ENCODE data around the gene RSPRY1.
A peak's percentile ranks its signal among the peaks of the same experiment; 100 is the strongest.

Gene RSPRY1

DNA sequence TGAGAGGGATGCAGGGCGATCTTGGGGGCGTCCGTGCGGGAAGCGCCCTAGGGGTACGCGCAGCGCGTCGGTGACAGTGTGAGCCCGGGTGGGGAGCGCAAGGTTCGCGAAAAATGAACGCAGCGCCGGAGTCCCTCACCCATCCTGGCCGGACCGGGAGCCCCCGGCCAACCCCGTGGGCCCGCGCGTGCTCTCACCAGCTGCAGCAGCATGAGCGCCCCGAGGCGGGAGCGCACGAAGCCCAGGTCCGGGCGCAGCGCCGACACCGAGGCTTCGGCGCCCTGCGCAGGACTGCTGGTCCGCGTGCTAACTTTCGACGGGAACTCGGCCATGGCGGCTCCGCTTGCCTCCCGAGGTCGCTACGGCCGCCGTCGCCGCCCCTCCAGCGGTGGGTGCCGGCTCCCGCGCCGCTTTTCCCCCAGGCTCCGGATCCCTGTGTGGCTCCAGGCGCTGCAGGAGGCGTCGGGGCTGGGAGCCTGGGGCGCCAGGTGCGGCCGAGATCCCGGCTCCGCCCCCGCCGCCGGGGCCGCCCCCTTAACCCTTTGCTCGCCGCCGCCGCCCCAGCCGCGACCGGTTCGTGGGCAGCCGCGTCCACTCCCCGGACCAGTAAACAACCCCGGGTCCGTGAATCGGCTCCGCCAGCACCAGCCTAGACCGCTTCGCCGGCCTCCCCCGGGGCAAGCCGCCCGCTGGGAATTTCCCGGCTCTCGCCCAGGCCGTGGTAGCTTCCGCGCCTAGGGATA is 98.3 kb downstream of the RSPRY1 start, which contains the start of gene PLLP:
TSS of gene PLLP (minus strand) at position 464 of the 743 bp plus-strand sequence. CDS start at position 332, 132 bp downstream.
- H3K4me3 ChIP-seq (ENCODE audit: low read length) = peak within 1 kb of the TSS; percentile 73
- H3K9me3 ChIP-seq (ENCODE audit: control insufficient read depth, low read depth, low read length) = no peaks in the 10 kb centered on the region
- H3K27me3 ChIP-seq (ENCODE audit: control insufficient read depth, insufficient read depth, low read length) = peaks cover 36% of the 10 kb centered on the region
- H3K36me3 ChIP-seq (ENCODE audit: control insufficient read depth, low read depth, low read length) = no peaks in the 10 kb centered on the region
- H3K9ac ChIP-seq (ENCODE audit: low read length) = no peak within 1 kb of the TSS
- H3K27ac ChIP-seq (ENCODE audit: low read length) = no peak within 1 kb of the TSS
- H3K4me1 ChIP-seq (ENCODE audit: control insufficient read depth, low read depth, low read length) = no peaks in the 10 kb centered on the region

DNA sequence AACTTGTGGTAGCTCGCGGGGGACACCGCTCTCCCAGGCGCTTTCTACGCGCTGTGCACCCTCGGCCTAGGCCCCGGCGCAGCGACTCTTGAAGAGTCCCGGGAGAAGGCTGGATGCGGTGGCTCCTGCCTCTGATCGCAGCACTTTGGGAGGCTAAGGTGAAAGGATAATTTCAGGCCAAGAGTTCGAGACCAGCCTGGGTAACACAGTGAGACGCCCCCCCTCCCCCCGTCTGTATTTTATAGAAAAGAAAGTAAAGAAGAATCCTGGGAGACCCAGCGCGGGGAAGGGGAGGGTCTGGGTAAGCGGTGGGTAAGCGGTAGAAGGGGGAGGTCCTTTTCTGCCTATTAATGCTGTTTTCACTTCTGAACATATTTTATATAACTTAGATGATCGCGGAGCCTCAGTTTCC is 98.8 kb downstream of the RSPRY1 start:
- Histone ChIP-seq H3K9ac (ENCODE audit: low read length) (no peak overlapping the region), H3K9me3 (ENCODE audit: control insufficient read depth, low read depth, low read length) (no peaks in the 10 kb centered on the region), H3K4me3 (ENCODE audit: low read length) (peak overlapping the region; percentile 73), H3K4me1 (ENCODE audit: control insufficient read depth, low read depth, low read length) (no peaks in the 10 kb centered on the region), H3K27ac (ENCODE audit: low read length) (no peak overlapping the region), H3K27me3 (ENCODE audit: control insufficient read depth, insufficient read depth, low read length) (peaks cover 36% of the 10 kb centered on the region), H3K36me3 (ENCODE audit: control insufficient read depth, low read depth, low read length) (no peaks in the 10 kb centered on the region)

DNA sequence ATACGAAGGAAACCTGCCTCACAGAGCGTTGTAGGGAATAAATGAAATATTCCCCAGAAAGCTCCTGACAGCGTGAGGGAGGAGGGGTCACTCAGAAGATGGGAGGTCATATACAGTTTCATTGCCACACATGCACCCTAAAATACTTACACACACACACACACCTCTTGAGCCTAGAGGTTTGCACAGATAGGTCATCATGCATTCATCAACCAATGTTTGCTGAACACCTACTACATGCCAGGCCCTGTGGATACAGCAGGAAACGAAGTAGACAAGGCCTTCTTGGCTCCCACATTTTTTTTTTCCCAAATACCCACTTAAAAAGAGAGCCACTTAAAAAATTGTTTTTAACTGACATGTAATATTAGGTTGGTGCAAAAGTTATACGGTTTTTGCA is 99.2 kb downstream of the RSPRY1 start:
- no peaks in the 10 kb centered on the region for H3K4me1 ChIP-seq (ENCODE audit: control insufficient read depth, low read depth, low read length)

DNA sequence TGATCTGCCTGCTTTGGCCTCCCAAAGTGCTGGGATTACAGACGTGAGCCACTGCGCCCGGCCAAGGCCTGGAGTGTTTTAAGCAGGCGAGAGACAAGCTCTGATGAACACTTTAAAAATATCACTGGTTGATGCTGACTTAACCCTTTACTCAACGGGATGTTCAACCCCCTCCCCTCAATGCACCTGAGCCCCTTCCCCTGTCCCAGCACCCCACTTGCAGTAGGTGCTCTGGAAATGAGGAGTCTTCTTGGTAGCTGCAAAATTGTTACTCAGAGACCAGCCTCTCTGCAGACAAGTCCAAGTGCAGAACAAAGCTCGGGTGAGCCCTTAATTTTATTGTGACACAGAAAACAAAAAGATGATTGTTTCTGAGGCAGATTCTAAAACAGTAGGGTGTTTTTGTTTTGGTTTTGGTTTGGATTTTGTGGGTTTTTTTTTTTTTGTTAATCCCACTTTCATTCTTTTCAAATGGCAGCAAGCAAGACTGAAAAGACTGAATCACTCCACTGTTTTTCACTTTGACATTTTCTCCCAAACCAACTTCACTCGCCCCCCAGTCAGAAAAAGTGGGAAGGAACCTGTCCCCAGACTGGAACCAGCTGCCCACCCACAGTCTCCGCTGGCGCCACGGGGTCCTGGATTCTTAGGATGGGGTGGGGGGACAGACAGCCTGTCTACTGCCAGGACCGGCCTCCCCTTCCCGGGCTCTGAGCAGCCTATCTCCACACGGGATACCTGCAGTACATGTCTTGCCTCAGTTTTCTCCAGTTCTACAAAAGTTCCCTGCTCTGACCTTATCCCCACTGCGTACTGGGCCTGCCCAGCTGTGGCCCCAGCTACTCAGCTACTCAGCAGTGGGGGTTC is 103.5 kb downstream of the RSPRY1 start:
- Histone ChIP-seq H3K27ac (ENCODE audit: low read length) (no peak overlapping the region), H3K4me3 (ENCODE audit: low read length) (no peak overlapping the region), H3K4me1 (ENCODE audit: control insufficient read depth, low read depth, low read length) (no peaks in the 10 kb centered on the region), H3K27me3 (ENCODE audit: control insufficient read depth, insufficient read depth, low read length) (peaks cover 11% of the 10 kb centered on the region), H3K36me3 (ENCODE audit: control insufficient read depth, low read depth, low read length) (no peaks in the 10 kb centered on the region), H3K9ac (ENCODE audit: low read length) (no peak overlapping the region), H3K9me3 (ENCODE audit: control insufficient read depth, low read depth, low read length) (no peaks in the 10 kb centered on the region)

More for the DNA sequence above, 99.2 kb downstream of the RSPRY1 start:
- Histone ChIP-seq H3K9me3 (ENCODE audit: control insufficient read depth, low read depth, low read length) (no peaks in the 10 kb centered on the region), H3K27ac (ENCODE audit: low read length) (no peak overlapping the region), H3K36me3 (ENCODE audit: control insufficient read depth, low read depth, low read length) (no peaks in the 10 kb centered on the region), H3K9ac (ENCODE audit: low read length) (no peak overlapping the region), H3K4me3 (ENCODE audit: low read length) (peak overlapping the region; percentile 73), H3K27me3 (ENCODE audit: control insufficient read depth, insufficient read depth, low read length) (peaks cover 36% of the 10 kb centered on the region)
